CD4-positive, alpha-beta T cell treated with Interleukin-6 at 100 ng/mL for 8 hours (primary cell): Measurements from ENCODE around the gene PDE2A.

Source experiments
- DNase-seq: peaks from one replicate; pipeline ENCODE4 v3.0.0-alpha.2; 2020; ENCODE audit warnings: mixed read lengths, low spot score

Gene PDE2A

GRCh38 chr11:72658989-72659640, 15.1 kb downstream of the PDE2A start:
- DNase-seq = no peak

- no peak for DNase-seq
Observed at GRCh38 chr11:72657411-72658100, 16.7 kb downstream of the PDE2A start.

DNA sequence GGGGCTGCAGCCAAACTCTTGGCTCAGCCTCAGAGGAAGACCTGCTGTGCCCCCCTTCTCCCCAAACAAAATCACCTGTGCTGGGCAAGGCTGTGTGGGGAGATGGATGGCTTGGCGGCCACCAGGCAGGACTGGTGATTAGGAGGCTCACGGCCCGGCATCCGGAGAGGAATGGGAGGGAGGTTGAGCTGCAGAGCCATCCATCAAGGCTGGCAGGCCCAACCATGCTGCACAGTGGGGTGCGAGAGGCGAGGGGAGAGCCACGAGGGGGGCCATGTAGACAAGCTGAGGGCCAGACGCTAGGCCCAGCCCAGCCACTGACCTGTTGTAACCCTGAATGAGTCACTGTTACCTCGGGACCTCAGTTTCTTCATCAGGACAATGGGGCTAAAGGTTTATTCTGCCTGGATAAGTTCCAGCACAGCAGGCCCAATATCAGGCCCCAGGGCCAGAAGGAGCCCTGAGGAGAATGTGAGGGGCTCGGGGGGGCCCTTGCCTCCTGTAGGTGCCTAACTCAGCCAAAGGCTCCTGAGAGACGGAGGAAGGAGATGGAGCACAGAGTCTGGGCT, 18.2 kb downstream of the PDE2A start:
- DNase-seq = no peak

GRCh38 chr11:72655014-72655413, 19.2 kb downstream of the PDE2A start:
- DNase-seq = no peak

DNA sequence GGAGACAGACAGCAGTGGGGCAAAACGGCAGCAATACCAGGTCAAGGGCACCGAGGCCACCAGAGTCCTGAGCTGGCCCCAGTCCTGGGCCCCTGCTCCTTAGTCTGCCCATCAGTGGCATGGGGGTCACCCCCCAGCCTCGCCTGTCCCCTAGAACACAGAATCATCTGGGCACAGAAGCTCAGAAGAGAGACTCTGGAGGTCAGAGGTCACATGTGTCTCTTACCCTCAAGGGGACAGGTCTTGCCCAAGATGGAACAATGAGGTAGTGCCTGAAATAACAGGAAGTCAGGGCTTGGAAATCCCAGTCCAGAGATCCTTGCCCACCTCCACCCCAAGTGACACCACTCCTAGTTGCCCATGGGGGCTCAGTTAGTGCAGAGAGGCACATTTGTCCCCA, 20.6 kb downstream of the PDE2A start:
- no peak for DNase-seq

GRCh38 chr11:72652873-72653630, 21.2 kb downstream of the PDE2A start:
- no peak for DNase-seq

DNA sequence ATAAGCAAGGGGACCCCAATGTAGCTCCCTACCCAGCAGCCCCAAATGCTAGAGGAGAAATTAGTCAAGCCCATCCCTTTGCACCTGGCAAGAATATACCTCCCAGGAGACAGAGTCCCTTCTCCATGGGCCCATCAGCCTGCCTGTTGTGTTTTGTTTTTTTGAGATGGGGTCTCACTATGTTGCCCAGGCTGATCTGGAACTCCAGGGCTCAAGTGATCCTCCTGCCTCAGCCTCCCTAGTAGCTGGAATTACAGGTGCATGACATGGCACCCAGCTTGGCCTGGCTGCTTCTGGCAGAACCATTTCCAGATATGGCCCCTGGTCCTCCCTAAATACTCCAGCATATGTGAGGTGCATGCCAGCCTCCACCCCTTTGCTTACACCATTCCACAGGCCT, 22.1 kb downstream of the PDE2A start:
- DNase-seq = no peak

DNA sequence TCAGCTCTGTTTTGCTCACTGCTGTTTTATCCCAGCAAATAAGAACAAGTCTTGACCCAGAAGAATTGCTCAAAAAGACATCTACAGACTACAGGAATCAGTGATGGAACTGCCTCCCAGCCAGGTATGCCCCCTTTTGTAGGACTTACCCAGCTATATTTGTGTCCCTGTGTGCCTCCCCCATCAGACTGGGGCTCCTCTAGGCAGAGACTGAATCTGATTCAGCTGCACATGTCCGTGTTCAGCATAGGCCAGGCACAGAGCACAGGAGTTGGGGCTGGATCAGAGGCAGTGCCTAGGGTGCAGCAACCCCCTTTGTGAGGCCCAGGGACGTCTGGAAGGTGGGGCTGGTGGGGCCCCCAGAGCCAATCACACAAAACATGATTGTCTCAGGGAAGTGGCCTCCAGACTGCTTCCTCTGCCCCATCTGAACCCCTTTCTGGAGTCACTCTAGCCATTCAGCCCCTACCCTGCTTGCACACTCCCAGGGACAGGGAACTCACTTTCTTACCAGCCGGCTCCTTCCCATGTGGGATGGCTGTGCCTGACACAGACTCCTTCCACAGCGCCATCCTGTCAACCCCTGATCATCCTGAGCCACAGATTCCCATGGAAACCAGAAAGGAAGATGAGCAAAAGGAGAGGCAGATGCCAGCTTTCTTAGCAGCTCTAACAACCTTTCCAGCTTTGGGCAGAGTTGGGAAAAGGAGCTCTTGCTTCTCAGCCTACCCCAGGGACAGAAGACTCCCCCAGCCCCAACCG, 24.8 kb downstream of the PDE2A start:
- DNase-seq = no peak

DNA sequence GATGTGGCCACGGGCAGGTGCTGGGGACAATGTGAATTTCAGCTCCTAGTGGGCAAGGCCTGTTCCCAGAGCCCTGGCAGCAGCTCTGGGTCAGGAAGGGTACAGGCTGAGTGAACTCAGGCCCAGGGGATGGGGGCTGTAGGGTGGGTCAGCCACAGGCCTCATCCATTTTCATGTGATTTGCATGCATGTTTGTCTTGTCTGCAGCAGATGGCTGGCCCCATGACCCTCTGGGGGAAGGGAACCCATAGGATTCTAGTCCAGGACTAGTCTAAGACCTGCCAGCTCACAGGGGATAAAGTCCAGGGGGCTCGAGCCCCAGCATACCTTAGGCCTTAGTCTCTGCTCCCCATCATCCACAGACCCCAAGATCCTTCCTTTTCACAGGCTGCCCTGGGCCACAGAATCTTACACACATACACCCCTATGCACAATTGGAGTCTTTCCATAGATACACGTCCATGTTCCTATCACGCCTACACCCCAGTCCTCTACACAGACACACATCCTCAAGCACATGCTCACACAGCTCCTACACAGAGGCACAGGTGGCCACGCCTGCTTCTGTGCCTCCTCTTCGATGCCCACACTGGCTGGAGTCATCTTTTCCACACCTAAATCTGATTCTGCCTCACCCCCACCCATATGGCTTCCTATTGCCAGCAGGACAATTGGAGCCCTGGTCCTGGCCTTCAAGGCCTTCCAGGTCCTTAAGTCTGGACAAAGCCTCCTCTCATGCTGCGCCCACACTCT, 25.7 kb downstream of the PDE2A start:
- no peak for DNase-seq

GRCh38 chr11:72647882-72648281, 26.3 kb downstream of the PDE2A start:
- DNase-seq = no peak

- no peak for DNase-seq
Observed at GRCh38 chr11:72646472-72646871, 27.8 kb downstream of the PDE2A start.

GRCh38 chr11:72646024-72646423, 28.2 kb downstream of the PDE2A start:
- DNase-seq = no peak

- no peak for DNase-seq
Observed at GRCh38 chr11:72643547-72643946, 30.7 kb downstream of the PDE2A start.

GRCh38 chr11:72642884-72643522, 31.2 kb downstream of the PDE2A start:
- peak; percentile 50 for DNase-seq

DNA sequence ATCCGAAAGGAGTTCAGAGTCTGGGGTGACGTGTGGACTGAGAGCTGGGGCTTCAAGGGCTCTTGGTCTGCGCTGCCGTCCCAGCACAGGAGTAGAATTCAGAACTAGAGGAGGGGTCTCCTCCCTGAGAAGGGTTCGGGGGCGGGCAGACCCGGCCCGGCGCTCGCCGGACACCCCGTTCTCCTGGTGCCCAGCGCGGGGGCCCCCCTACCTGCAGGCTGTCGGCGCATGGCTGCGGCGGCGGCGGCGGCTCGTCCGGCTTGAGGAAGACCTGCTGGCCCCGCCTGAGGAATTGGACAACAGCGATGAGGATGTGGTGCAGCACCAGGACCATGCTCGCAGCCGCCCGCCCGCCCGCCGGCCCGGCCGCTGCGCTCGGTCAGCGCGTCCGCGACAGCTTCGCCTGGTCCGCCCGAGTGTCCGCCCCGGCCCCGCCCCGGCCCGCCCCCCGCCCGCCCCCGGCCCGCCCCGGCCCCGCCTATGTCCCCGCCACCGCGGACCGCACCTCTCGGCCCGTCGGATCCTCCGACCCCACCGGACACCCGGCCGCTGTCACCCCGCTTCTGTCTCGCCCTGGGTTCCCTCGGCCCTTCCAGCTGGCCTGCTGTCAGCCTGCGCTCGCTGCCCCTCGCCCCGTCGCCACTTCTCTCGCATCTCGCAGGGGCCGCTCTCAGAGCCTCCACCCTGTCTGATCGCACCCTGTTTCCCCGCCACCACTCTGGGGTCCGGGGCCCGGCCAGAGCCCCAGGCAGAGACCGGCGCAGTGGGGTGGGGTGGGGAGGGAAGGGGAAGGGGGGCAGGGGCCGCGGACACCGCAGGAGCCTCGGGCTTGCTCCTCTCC, 32.0 kb downstream of the PDE2A start:
- DNase-seq = no peak

DNA sequence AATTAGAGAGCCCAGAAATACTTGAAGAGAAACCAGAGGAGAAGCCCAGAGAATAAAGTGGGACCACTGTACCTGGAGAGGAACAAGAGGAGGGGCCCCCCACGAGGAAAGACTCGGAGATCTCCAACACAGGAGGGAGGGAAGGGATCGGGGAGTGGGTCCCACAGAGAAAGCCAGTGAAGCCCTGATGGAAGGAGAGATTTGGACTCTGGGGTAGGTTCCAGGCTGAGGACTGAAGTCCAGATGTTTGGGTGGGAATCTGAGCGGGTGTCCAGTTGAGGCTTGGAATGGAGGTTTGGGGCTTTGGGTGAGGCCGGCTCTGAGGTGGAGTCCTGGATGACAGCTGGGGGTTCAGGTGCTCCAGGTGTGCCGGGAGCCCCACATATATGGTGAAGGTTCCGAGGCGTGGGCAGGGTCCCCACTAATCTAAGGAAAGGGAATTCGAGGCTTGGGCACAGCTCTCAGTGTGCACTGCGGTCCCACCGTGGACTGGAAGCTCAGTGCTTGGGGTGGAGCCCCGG, 32.6 kb downstream of the PDE2A start:
- no peak for DNase-seq

DNA sequence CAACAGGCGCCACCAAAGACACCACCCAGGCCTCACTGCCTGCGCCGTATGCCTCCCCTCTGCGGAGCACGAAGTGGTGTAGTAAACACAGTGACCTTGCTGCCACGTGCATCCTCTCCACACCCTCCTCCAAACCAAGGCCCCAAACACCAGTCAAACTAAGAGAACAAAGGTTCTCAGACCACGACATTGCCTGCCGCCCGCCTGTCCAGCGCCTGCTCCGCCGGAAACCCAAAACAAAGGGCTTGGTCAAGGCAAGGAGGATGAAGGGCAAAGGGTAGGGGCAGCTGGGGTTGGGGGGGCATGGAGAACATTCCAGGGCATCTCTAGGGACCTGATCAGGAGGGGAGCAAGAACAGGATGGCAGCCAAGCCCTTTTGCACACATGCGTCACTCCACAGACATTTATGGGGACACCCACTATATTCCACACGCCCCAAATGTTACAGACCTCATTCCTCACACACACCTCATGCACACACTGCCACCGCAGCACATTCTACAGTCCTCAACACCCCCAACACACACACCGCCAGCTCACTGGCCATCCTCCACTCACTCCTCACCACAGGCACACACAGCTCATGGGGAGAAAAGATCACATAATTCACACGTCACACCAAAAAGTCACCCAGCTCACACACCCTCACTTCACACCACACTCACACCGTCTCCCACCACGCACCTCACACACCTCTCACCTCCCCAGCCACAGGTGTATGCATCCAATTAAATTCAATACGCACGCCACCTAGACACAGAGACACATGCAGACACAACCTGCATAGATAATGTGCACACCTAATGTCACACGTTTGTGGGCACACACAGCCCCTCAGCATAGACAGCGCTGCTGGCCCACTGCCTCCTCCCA, 34.5 kb downstream of the PDE2A start:
- DNase-seq = no peak

GRCh38 chr11:72637926-72638325, 36.3 kb downstream of the PDE2A start:
- DNase-seq = no peak

DNA sequence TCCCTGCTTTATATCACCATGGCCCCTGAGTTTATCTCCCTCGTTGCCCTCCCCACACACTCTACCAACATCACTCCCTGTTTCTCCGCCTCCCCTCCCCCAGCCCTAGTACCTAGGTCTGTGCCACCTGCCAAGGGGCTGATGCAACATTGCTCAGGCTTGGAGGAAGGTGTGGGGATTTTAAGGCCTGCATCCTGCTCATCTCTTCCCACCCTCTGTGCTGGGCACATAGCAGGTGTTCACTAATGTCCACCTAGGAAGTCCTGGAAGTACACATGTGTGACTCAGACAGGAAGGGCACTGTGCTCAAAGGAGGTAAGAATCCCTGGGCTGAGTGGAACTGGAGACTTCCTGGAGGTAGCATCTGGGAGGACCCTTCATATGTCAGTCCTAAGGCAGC, 37.0 kb downstream of the PDE2A start:
- DNase-seq = no peak
